ENCODE results near the gene CDV3.
"Not testable (repeated sequence)": the region's sequence is repeated elsewhere in the genome, so short reads cannot be mapped to it uniquely, and the experiment has no call there.

CDV3 gene

GRCh38 chr3:133573629-133574194, at the start of gene CDV3:
TSS of gene CDV3 (plus strand) at chr3:133573686. CDS start at chr3:133574045, 359 bp downstream.
- ChIA-PET POLR2A (ENCODE audit: low non-redundant PET) (interaction anchor here (0.5 kb wide), 1 partner anchor 106 kb away, joined by 3 read pairs; no protein-coding TSS in a partner anchor), CTCF (no interaction called here)
- H3K27ac ChIP-seq = peak within 1 kb of the TSS; percentile 98
- no peak for TF ChIP-seq CTCF (conservative IDR thresholded peaks at IDR 0.05; ENCODE audit: low read depth)
- DNase-seq (ENCODE audit: low spot score) = peak; percentile 27

- DNase-seq (ENCODE audit: low spot score); H3K27ac ChIP-seq; POLR2A ChIA-PET (ENCODE audit: low non-redundant PET); CTCF ChIA-PET: not testable (repeated sequence)
These were observed 49.7 kb upstream of the CDV3 start for GRCh38 chr3:133523758-133524157.

- CTCF ChIA-PET = no interaction called here
- POLR2A ChIA-PET (ENCODE audit: low non-redundant PET) = no interaction called here
- no peak for TF ChIP-seq CTCF (conservative IDR thresholded peaks at IDR 0.05; ENCODE audit: low read depth)
- no peak overlapping the region for H3K27ac ChIP-seq
- no peak for DNase-seq (ENCODE audit: low spot score)
These were observed 48.1 kb upstream of the CDV3 start for GRCh38 chr3:133525435-133525834.

- POLR2A ChIA-PET (ENCODE audit: low non-redundant PET) = no interaction called here
These were observed 46.3 kb upstream of the CDV3 start for GRCh38 chr3:133527081-133527715.

GRCh38 chr3:133529809-133530208, 43.7 kb upstream of the CDV3 start:
- ChIA-PET CTCF (no interaction called here), POLR2A (ENCODE audit: low non-redundant PET) (no interaction called here)
- no peak for TF ChIP-seq CTCF (conservative IDR thresholded peaks at IDR 0.05; ENCODE audit: low read depth)
- no peak for DNase-seq (ENCODE audit: low spot score)
- no peak overlapping the region for H3K27ac ChIP-seq

More at GRCh38 chr3:133527081-133527715, 46.3 kb upstream of the CDV3 start:
- no peak for DNase-seq (ENCODE audit: low spot score)
- CTCF ChIA-PET = no interaction called here
- no peak overlapping the region for H3K27ac ChIP-seq
- no peak for TF ChIP-seq CTCF (conservative IDR thresholded peaks at IDR 0.05; ENCODE audit: low read depth)

GRCh38 chr3:133531981-133532380, 41.5 kb upstream of the CDV3 start:
- no peak overlapping the region for H3K27ac ChIP-seq
- TF ChIP-seq CTCF (conservative IDR thresholded peaks at IDR 0.05; ENCODE audit: low read depth) = no peak
- no peak for DNase-seq (ENCODE audit: low spot score)
- POLR2A ChIA-PET (ENCODE audit: low non-redundant PET) = no interaction called here
- CTCF ChIA-PET = interaction anchor here (0.6 kb wide), 1 partner anchor 491 kb away, joined by 3 read pairs; no protein-coding TSS in a partner anchor

GRCh38 chr3:133532951-133533350, 40.5 kb upstream of the CDV3 start:
- TF ChIP-seq CTCF (conservative IDR thresholded peaks at IDR 0.05; ENCODE audit: low read depth) = no peak
- no peak for DNase-seq (ENCODE audit: low spot score)
- H3K27ac ChIP-seq = no peak overlapping the region
- ChIA-PET CTCF (no interaction called here), POLR2A (ENCODE audit: low non-redundant PET) (no interaction called here)
